LHCN-M2 (cell line): ENCODE data around the gene SAT1. TPM values are rescaled to one million over a fixed set of nuclear protein-coding genes. Genes with fewer than 3 reads are reported as not detected.

Experiments
- total RNA-seq: library from RNA; depleted of rRNA; stranded (reverse); fragments of >200 nt; gene quantifications from 2 replicates; pipeline ENCODE4 v1.2.3, GENCODE V29; 2014; rRNA removed

SAT1 gene
- total RNA-seq, 1 experiment from 2014 or later: 83.0 TPM

Other genes starting within 250 kb of the SAT1 start
- 226 and 239 TPM in 2 replicates for gene PRDX4, start 115.7 kb upstream of the SAT1 start, total RNA-seq
- 59.8 and 66.5 TPM in 2 replicates for gene ACOT9, start 39.9 kb upstream of the SAT1 start, total RNA-seq
- gene APOO, start 124.8 kb downstream of the SAT1 start, total RNA-seq: 14.6 and 14.7 TPM in 2 replicates
- gene CXorf58, start 124.8 kb downstream of the SAT1 start, total RNA-seq: 0.06 TPM in 1 of 2 replicates, not detected in the other
- 9.3 and 9.7 TPM in 2 replicates for gene KLHL15, start 244.0 kb downstream of the SAT1 start, total RNA-seq